B cell (primary cell): ENCODE results near the gene MSH5. TPM values are rescaled to one million over a fixed set of nuclear protein-coding genes. Genes with fewer than 3 reads are reported as not detected.

Source experiments
- ATAC-seq: fragments of 200-7000 bp; cut with Tn5 transposase; one replicate; pipeline ENCODE4 v1.10.0; 2021; ENCODE audit warnings: low read depth, mild to moderate bottlenecking, moderate number of reproducible peaks, moderate library complexity
- CTCF ChIA-PET: fragments of 350-600 bp; sonication (Branson Sonifier 250); formaldehyde crosslinking; loops from one replicate; lab custom pipeline; 2021; ENCODE audit warnings: antibody characterized with exemption, inconsistent platforms; lab: Charles Lee
- POLR2A ChIA-PET: fragments of 350-600 bp; sonication (Branson Sonifier 250); formaldehyde crosslinking; loops from one replicate; lab custom pipeline; 2021; ENCODE audit warnings: antibody characterized with exemption; lab: Charles Lee
- DNase-seq: peaks from one replicate; pipeline ENCODE4 v3.0.0; 2013
- H2AFZ ChIP-seq: 2 replicates; pipeline ENCODE4 v1.6.1; 2012; ENCODE audit warnings: mild to moderate bottlenecking, low read depth, low read length; ENCODE audit not compliant: insufficient read depth, poor library complexity, severe bottlenecking
- H3K27ac ChIP-seq, 2 donors: 1 replicate in 1 of 2; 2 replicates in 1 of 2; pipeline ENCODE4 v1.5.1; 2012 to 2013; ENCODE audit warnings: low read length in 2 of 2, mild to moderate bottlenecking in 2 of 2, moderate library complexity in 1 of 2
- H3K27me3 ChIP-seq, 4 experiments: fragments of 200-600 bp in 1 of 4; sonication (generic) in 1 of 4; replicated peaks in 1 of 4; 1 replicate in 2 of 4; 2 replicates in 2 of 4; pipeline versions ENCODE4 v1.6.1 to v1.7.0; 2013 to 2016; ENCODE audit warnings: low read length in 3 of 4, mild to moderate bottlenecking in 2 of 4, mixed read lengths in 1 of 4, moderate library complexity in 1 of 4; ENCODE audit not compliant: insufficient read depth in 4 of 4, control insufficient read depth in 3 of 4; ENCODE audit errors: control extremely low read depth in 1 of 4
- H3K36me3 ChIP-seq, 2 experiments: replicated peaks in 1 of 2; 1 replicate in 1 of 2; 2 replicates in 1 of 2; pipeline versions ENCODE4 v1.6.1 to v1.7.1; 2013; ENCODE audit warnings: low read length in 1 of 2; ENCODE audit not compliant: insufficient read depth in 2 of 2, control insufficient read depth in 1 of 2; ENCODE audit errors: control extremely low read depth in 1 of 2, extremely low read depth in 1 of 2
- H3K4me1 ChIP-seq, 2 donors: fragments of 200-600 bp in 1 of 2; sonication (generic) in 1 of 2; 1 replicate in 1 of 2; 2 replicates in 1 of 2; pipeline versions ENCODE4 v1.5.1 to v1.6.1; 2013 to 2017; ENCODE audit warnings: low read length in 2 of 2; ENCODE audit not compliant: control insufficient read depth in 2 of 2, insufficient read depth in 2 of 2
- H3K4me2 ChIP-seq: replicated peaks from 2 replicates; pipeline ENCODE3; 2012; ENCODE audit warnings: mild to moderate bottlenecking, low read depth, low read length; ENCODE audit not compliant: poor library complexity, severe bottlenecking
- H3K4me3 ChIP-seq, 5 experiments: fragments of 200-600 bp in 1 of 5; sonication (generic) in 1 of 5; 1 replicate in 3 of 5; 2 replicates in 2 of 5; pipeline versions ENCODE4 v1.5.1 to v1.7.0; 2011 to 2016; ENCODE audit warnings: low read length in 4 of 5, mild to moderate bottlenecking in 4 of 5, low read depth in 2 of 5, control low read depth in 1 of 5, moderate library complexity in 1 of 5; ENCODE audit not compliant: insufficient read depth in 1 of 5; ENCODE audit errors: control extremely low read depth in 1 of 5, extremely low read depth in 1 of 5
- H3K79me2 ChIP-seq: fragments of 200-600 bp; sonication (generic); one replicate; pipeline ENCODE4 v1.6.0; 2016; ENCODE audit warnings: low read length; ENCODE audit not compliant: control insufficient read depth, insufficient read depth
- H3K9ac ChIP-seq: fragments of 200-600 bp; sonication (generic); 2 replicates; pipeline ENCODE4 v1.6.1; 2017; ENCODE audit warnings: mild to moderate bottlenecking, low read length, moderate library complexity
- H3K9me3 ChIP-seq, 3 donors: one replicate each; pipeline versions ENCODE4 v1.6.1 to v1.7.1; 2013; ENCODE audit warnings: low read length in 2 of 3; ENCODE audit not compliant: control insufficient read depth in 2 of 3, insufficient read depth in 1 of 3; ENCODE audit errors: control extremely low read depth in 1 of 3
- H4K20me1 ChIP-seq: 2 replicates; pipeline ENCODE4 v1.6.0; 2012; ENCODE audit warnings: mild to moderate bottlenecking, low read length; ENCODE audit not compliant: insufficient read depth, control insufficient read depth, poor library complexity, severe bottlenecking
- H3K27ac Mint-ChIP-seq: one replicate; pipeline ENCODE4 v1.8.0; 2021; ENCODE audit warnings: mixed read lengths
- H3K27me3 Mint-ChIP-seq: one replicate; pipeline ENCODE4 v1.8.0; 2021; ENCODE audit warnings: mixed read lengths
- H3K4me1 Mint-ChIP-seq: one replicate; pipeline ENCODE4 v1.8.0; 2021; ENCODE audit warnings: mixed read lengths
- H3K4me3 Mint-ChIP-seq: one replicate; pipeline ENCODE4 v1.8.0; 2021; ENCODE audit warnings: mixed read lengths
- H3K9me3 Mint-ChIP-seq: one replicate; pipeline ENCODE4 v1.8.0; 2022; ENCODE audit warnings: mixed read lengths; ENCODE audit not compliant: insufficient read depth
- CTCF ChIP-seq: fragments of 200-600 bp; IDR thresholded peaks from one replicate; pipeline ENCODE4 v1.8.0; 2022; ENCODE audit warnings: antibody characterized with exemption, mild to moderate bottlenecking
- EZH2 ChIP-seq: IDR thresholded peaks from 2 replicates; pipeline ENCODE4 v1.6.1; 2012; ENCODE audit warnings: borderline replicate concordance, low read depth, mild to moderate bottlenecking, moderate library complexity, low read length; ENCODE audit not compliant: insufficient read depth, poor library complexity, severe bottlenecking
- WGBS: methylation state at CpG from one replicate; pipeline ENCODE4 v1.1.5; 2013; ENCODE audit warnings: missing lambda C conversion rate; ENCODE audit not compliant: insufficient coverage; 5-methylcytosine and 5-hydroxymethylcytosine counted together
- intact Hi-C: fragments of 100-400 bp; cut with micrococcal nuclease; formaldehyde crosslinking; loops from one replicate; pipeline ENCODE4 v1.10.0; 2022
- polyA plus RNA-seq: library from polyadenylated mRNA; depleted of rRNA; stranded (reverse); fragments of >200 nt; gene quantifications from 2 replicates; pipeline ENCODE4 v1.2.3, GENCODE V29; 2012
- total RNA-seq, 2 donors: library from RNA; stranded (reverse); fragments of 120-200 nt in 1 of 2; gene quantifications; 1 replicate in 1 of 2; 2 replicates in 1 of 2; pipeline versions ENCODE4 v1.2.3 to v1.2.4, GENCODE V29; 2013 to 2022

Gene MSH5
- total and polyA plus RNA-seq, 2 donors (not counting 1 experiment from before 2014, with no cell fraction given): 49.9 to 51.6 TPM

- ChIA-PET CTCF (interaction anchor here (0.6 to 1.3 kb wide), 6 partner anchors 26 to 97 kb away, joined by 3 read pairs; no protein-coding TSS in a partner anchor), POLR2A (interaction anchor here (0.7 kb wide), 1 partner anchor 11 kb away, joined by 3 read pairs; no protein-coding TSS in a partner anchor)
- TF ChIP-seq EZH2 (no peak), CTCF (no peak)
- Mint-ChIP-seq H3K27ac (no peak overlapping the region), H3K4me1 (peaks cover 23% of the 10 kb centered on the region), H3K27me3 (no peaks in the 10 kb centered on the region), H3K4me3 (no peak overlapping the region), H3K9me3 (no peaks in the 10 kb centered on the region)
- Histone ChIP-seq H3K4me1 (peaks cover 8 to 21% of the 10 kb centered on the region in 2 donors), H3K79me2 (no peaks in the 10 kb centered on the region), H2AFZ (no peak overlapping the region), H3K36me3 (no peaks in the 10 kb centered on the region), H3K4me2 (no peak overlapping the region), H3K4me3 (no peak overlapping the region), H3K9ac (no peak overlapping the region), H3K27me3 (no peaks in the 10 kb centered on the region), H3K27ac (no peak overlapping the region), H4K20me1 (no peaks in the 10 kb centered on the region), H3K9me3 (no peaks in the 10 kb centered on the region)
- no peak for ATAC-seq
- 100% methylated on average over 3 of the region's 4 CpGs for WGBS
- intact Hi-C loops: loop anchor here (5.0 kb wide), 1 partner anchor 60 kb away; no protein-coding TSS in a partner anchor
- DNase-seq: no peak
These were observed 32.2 kb downstream of the MSH5 start for GRCh38 chr6:31771992-31772358.

GRCh38 chr6:31775184-31775583 lies 35.4 kb downstream of the MSH5 start:
- WGBS: 95% methylated on average over 2 of the region's 4 CpGs
- no peak overlapping the region for H3K27ac ChIP-seq
- H3K4me3 ChIP-seq: no peak overlapping the region
- H3K9me3 ChIP-seq: no peaks in the 10 kb centered on the region
- intact Hi-C loops: no loop called here
- no peaks in the 10 kb centered on the region for H3K27me3 ChIP-seq
- ChIA-PET CTCF (interaction anchor here (1.0 to 2.0 kb wide), 5 partner anchors 12 to 38 kb away, joined by 3 to 6 read pairs (median 3); no protein-coding TSS in a partner anchor), POLR2A (interaction anchor here (0.5 to 1.0 kb wide), 4 partner anchors 14 to 115 kb away, joined by 3 to 5 read pairs (median 3); no protein-coding TSS in a partner anchor)
- no peaks in the 10 kb centered on the region for H3K27me3 Mint-ChIP-seq
- no peak overlapping the region for H3K4me2 ChIP-seq
- H3K27ac Mint-ChIP-seq: no peak overlapping the region
- H3K9ac ChIP-seq: no peak overlapping the region
- ATAC-seq (no peak), DNase-seq (no peak)
- peaks cover 15 to 30% of the 10 kb centered on the region in 2 donors for H3K4me1 ChIP-seq
- no peaks in the 10 kb centered on the region for H3K9me3 Mint-ChIP-seq
- peak overlapping the region; percentile 7 for H3K4me3 Mint-ChIP-seq
- no peaks in the 10 kb centered on the region for H3K79me2 ChIP-seq
- no peak overlapping the region for H2AFZ ChIP-seq
- peaks cover 0 to 22% of the 10 kb centered on the region in 2 experiments for H3K36me3 ChIP-seq
- TF ChIP-seq CTCF (no peak), EZH2 (no peak)
- H3K4me1 Mint-ChIP-seq: peaks cover 26% of the 10 kb centered on the region
- no peaks in the 10 kb centered on the region for H4K20me1 ChIP-seq
